ENCODE results near the gene ZNF579. TPM values are rescaled to one million over a fixed set of nuclear protein-coding genes. Genes with fewer than 3 reads are reported as not detected.
A peak's percentile ranks its signal among the peaks of the same experiment; 100 is the strongest.

Gene ZNF579
- total RNA-seq, 1 donor = 6.9 TPM

DNA sequence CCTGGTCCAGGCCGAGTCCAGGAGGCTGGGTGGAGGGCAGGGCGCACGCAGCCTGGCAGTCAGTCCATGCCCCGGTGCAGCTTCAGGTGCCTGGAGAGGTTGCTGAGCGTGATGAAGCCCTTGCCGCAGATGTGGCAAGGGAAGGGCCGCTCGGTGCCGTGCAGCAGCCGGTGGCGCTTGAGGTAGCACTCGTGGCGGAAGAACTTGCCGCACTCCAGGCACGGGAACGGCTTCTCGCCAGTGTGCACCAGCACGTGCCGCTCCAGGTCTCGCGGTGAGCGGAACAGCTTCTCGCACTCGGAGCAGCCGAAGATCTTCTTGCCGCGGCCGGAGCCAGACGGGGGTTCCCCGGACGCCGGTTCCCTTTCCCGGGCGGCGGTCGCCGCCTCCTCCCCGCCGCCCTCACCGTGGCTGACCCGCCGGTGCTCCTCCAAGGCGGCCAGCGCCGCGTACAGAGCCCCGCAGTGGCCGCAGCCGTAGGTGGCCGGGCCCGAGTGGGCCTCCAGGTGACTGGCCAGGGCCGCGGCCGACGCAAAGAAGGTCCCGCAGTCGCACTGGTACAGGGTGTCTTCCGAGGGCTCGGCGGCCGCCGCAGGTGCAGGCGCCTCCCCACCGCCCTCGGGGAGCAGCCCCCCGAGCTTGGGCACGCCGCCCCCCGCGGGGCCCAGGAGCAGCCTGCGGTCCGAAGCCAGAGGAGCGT is 11.9 kb upstream of the ZNF579 start:
- Histone ChIP-seq H3K4me1 (ENCODE audit: insufficient read depth, low read length) (no peaks in the 10 kb centered on the region), H3K27ac (ENCODE audit: low read depth, low read length) (no peak overlapping the region), H3K27me3 (ENCODE audit: insufficient read depth, low read length) (no peaks in the 10 kb centered on the region), H3K4me2 (ENCODE audit: insufficient read depth, low read length) (no peak overlapping the region), H4K20me1 (ENCODE audit: insufficient read depth, low read length) (no peaks in the 10 kb centered on the region), H3K36me3 (ENCODE audit: insufficient read depth, low read length) (peaks cover 21% of the 10 kb centered on the region), H3K9me3 (ENCODE audit: low read depth, low read length) (no peaks in the 10 kb centered on the region), H3K79me2 (ENCODE audit: insufficient read depth, low read length) (no peaks in the 10 kb centered on the region), H3K4me3 (ENCODE audit: insufficient read depth, low read length) (no peak overlapping the region), H2AFZ (ENCODE audit: low read length) (no peak overlapping the region)
- TF ChIP-seq, protein P1, sequence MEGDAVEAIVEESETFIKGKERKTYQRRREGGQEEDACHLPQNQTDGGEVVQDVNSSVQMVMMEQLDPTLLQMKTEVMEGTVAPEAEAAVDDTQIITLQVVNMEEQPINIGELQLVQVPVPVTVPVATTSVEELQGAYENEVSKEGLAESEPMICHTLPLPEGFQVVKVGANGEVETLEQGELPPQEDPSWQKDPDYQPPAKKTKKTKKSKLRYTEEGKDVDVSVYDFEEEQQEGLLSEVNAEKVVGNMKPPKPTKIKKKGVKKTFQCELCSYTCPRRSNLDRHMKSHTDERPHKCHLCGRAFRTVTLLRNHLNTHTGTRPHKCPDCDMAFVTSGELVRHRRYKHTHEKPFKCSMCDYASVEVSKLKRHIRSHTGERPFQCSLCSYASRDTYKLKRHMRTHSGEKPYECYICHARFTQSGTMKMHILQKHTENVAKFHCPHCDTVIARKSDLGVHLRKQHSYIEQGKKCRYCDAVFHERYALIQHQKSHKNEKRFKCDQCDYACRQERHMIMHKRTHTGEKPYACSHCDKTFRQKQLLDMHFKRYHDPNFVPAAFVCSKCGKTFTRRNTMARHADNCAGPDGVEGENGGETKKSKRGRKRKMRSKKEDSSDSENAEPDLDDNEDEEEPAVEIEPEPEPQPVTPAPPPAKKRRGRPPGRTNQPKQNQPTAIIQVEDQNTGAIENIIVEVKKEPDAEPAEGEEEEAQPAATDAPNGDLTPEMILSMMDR (IDR thresholded peaks at IDR 0.05; ENCODE audit: extremely low read depth, low read depth, low read length) = no peak
- DNase-seq (ENCODE audit: insufficient read length, low spot score, missing footprints) = peak; percentile 73

DNA sequence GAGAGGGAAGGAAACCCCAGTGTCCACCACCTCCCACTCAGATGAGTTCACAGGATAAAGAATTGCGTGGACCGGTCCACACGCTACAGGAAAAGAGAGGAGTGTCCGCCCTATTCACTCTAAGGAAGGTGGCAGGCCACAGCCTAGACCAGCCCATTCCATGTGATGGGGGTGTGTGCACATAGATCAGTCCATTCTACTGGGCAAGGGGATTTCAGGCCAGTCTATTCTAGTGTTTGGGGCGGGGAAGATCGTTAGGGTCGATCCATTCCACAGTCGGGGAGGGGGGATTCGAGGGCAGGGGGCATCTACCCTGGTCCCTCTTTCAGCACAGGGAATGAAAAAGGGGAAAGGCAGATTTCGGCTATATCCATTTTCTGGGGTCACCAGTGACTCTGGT is 10.9 kb upstream of the ZNF579 start:
- H4K20me1 ChIP-seq (ENCODE audit: insufficient read depth, low read length) = no peaks in the 10 kb centered on the region
- H3K4me2 ChIP-seq (ENCODE audit: insufficient read depth, low read length) = no peak overlapping the region
- peak; percentile 78 for DNase-seq (ENCODE audit: insufficient read length, low spot score, missing footprints)
- no peaks in the 10 kb centered on the region for H3K9me3 ChIP-seq (ENCODE audit: low read depth, low read length)
- no peak overlapping the region for H3K27ac ChIP-seq (ENCODE audit: low read depth, low read length)
- H3K4me3 ChIP-seq (ENCODE audit: insufficient read depth, low read length) = no peak overlapping the region
- no peaks in the 10 kb centered on the region for H3K27me3 ChIP-seq (ENCODE audit: insufficient read depth, low read length)
- H3K4me1 ChIP-seq (ENCODE audit: insufficient read depth, low read length) = peaks cover 6% of the 10 kb centered on the region
- TF ChIP-seq, protein P1 (IDR thresholded peaks at IDR 0.05; ENCODE audit: extremely low read depth, low read depth, low read length) = no peak
- H3K36me3 ChIP-seq (ENCODE audit: insufficient read depth, low read length) = peaks cover 16% of the 10 kb centered on the region
- H2AFZ ChIP-seq (ENCODE audit: low read length) = no peak overlapping the region
- no peaks in the 10 kb centered on the region for H3K79me2 ChIP-seq (ENCODE audit: insufficient read depth, low read length)

- Histone ChIP-seq H3K4me2 (ENCODE audit: insufficient read depth, low read length) (no peak overlapping the region), H3K79me2 (ENCODE audit: insufficient read depth, low read length) (no peaks in the 10 kb centered on the region), H3K4me1 (ENCODE audit: insufficient read depth, low read length) (peaks cover 12% of the 10 kb centered on the region), H3K36me3 (ENCODE audit: insufficient read depth, low read length) (peaks cover 11% of the 10 kb centered on the region), H3K9me3 (ENCODE audit: low read depth, low read length) (no peaks in the 10 kb centered on the region), H2AFZ (ENCODE audit: low read length) (no peak overlapping the region), H3K27me3 (ENCODE audit: insufficient read depth, low read length) (no peaks in the 10 kb centered on the region), H4K20me1 (ENCODE audit: insufficient read depth, low read length) (no peaks in the 10 kb centered on the region), H3K4me3 (ENCODE audit: insufficient read depth, low read length) (no peak overlapping the region), H3K27ac (ENCODE audit: low read depth, low read length) (no peak overlapping the region)
- TF ChIP-seq, protein P1 (IDR thresholded peaks at IDR 0.05; ENCODE audit: extremely low read depth, low read depth, low read length) = no peak
- peak; percentile 80 for DNase-seq (ENCODE audit: insufficient read length, low spot score, missing footprints)
These were observed 10.0 kb upstream of the ZNF579 start for GRCh38 chr19:55590617-55591016.

DNA sequence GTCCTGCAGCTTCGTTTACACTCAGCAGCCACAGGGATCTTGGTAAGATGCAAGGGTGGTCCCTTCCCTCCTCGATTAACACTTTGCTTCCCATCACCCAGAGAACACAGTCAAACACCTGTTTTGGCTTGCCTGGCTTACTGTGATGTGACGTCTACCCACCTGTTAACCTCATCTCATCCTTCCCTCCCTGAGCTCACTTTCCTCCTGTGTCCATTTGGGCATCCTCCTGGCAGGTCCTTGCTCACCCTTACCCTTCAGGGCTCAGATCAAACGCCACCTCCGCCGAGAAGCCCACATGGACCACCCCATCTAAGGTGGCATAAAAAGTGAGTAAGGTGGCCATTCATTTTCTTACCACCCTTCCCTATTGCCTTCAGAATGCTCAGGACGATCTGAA is 9.5 kb upstream of the ZNF579 start:
- no peak overlapping the region for H3K4me3 ChIP-seq (ENCODE audit: insufficient read depth, low read length)
- no peaks in the 10 kb centered on the region for H3K9me3 ChIP-seq (ENCODE audit: low read depth, low read length)
- peaks cover 6% of the 10 kb centered on the region for H3K36me3 ChIP-seq (ENCODE audit: insufficient read depth, low read length)
- no peaks in the 10 kb centered on the region for H3K79me2 ChIP-seq (ENCODE audit: insufficient read depth, low read length)
- no peak overlapping the region for H3K27ac ChIP-seq (ENCODE audit: low read depth, low read length)
- no peak overlapping the region for H3K4me2 ChIP-seq (ENCODE audit: insufficient read depth, low read length)
- TF ChIP-seq, protein P1 (IDR thresholded peaks at IDR 0.05; ENCODE audit: extremely low read depth, low read depth, low read length) = no peak
- no peaks in the 10 kb centered on the region for H4K20me1 ChIP-seq (ENCODE audit: insufficient read depth, low read length)
- H3K4me1 ChIP-seq (ENCODE audit: insufficient read depth, low read length) = peaks cover 12% of the 10 kb centered on the region
- no peak overlapping the region for H2AFZ ChIP-seq (ENCODE audit: low read length)
- peak; percentile 59 for DNase-seq (ENCODE audit: insufficient read length, low spot score, missing footprints)
- no peaks in the 10 kb centered on the region for H3K27me3 ChIP-seq (ENCODE audit: insufficient read depth, low read length)

All from osteoblast (primary cell).